HFFc6 (cell line): Measurements from ENCODE around the gene DYNC1LI2. TPM values are rescaled to one million over a fixed set of nuclear protein-coding genes. Genes with fewer than 3 reads are reported as not detected.
A peak's percentile ranks its signal among the peaks of the same experiment; 100 is the strongest.

ENCODE experiments used
- DNase-seq: peaks from one replicate; pipeline ENCODE4 v3.0.0-alpha.2; 2018
- H3K27ac Mint-ChIP-seq: 2 replicates; pipeline ENCODE4 v1.8.0; 2020; ENCODE audit warnings: mild to moderate bottlenecking, mixed read lengths
- H3K27me3 Mint-ChIP-seq: 2 replicates; pipeline ENCODE4 v1.8.0; 2021; ENCODE audit warnings: mild to moderate bottlenecking, moderate library complexity, mixed read lengths; ENCODE audit not compliant: insufficient read depth
- H3K36me3 Mint-ChIP-seq: 2 replicates; pipeline ENCODE4 v1.8.0; 2021; ENCODE audit warnings: low read depth, mixed read lengths
- H3K4me1 Mint-ChIP-seq: 2 replicates; pipeline ENCODE4 v1.8.0; 2020; ENCODE audit warnings: low read depth, mixed read lengths
- H3K4me3 Mint-ChIP-seq: 2 replicates; pipeline ENCODE4 v1.8.0; 2020; ENCODE audit warnings: mild to moderate bottlenecking, moderate library complexity, mixed read lengths
- H3K9me3 Mint-ChIP-seq: 2 replicates; pipeline ENCODE4 v1.8.0; 2020; ENCODE audit warnings: mild to moderate bottlenecking, mixed read lengths
- total RNA-seq, 6 experiments: library from RNA; stranded (reverse); fragmentation: NEBNext Ultra II Directional; extraction: Animal tissue kit (Norgen Biotek cat#: 25700); gene quantifications; 2 replicates in 1 of 6; 3 replicates in 5 of 6; pipeline ENCODE4 v1.2.3, GENCODE V29; 2021
- TF ChIP-seq, protein P1 (sequence below): fragments of 200-600 bp; sonication (generic); IDR thresholded peaks from 2 replicates; pipeline ENCODE4 v1.5.0; 2021; ENCODE audit warnings: antibody characterized with exemption, mild to moderate bottlenecking

Gene DYNC1LI2
- total RNA-seq, 6 experiments from 2014 or later, result 84.7 to 103 (median 99.7) TPM

DNA sequence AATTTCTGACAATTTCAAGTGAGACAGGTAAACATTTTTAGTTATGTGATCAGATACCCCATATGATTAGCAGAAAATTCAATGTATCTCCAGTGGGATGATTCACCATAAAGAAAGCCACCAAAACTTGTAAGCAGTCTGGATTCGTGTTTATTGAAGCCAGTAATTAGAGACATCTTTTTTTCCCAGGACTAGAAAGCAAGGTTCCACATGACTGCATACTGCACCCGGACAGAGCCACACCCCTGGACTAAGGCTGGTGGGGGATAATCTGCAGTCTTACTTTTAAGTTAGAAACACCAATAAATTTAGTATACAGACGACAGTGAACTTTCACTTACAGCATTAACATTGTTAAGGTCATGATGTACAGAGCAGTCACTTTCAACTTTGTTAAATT lies 30.6 kb downstream of the DYNC1LI2 start:
- Mint-ChIP-seq H3K9me3 (no peaks in the 10 kb centered on the region), H3K4me3 (peak overlapping the region; percentile 72), H3K27me3 (peaks cover 6% of the 10 kb centered on the region; the same call in 1 of the 2 replicates), H3K27ac (peak overlapping the region; percentile 77), H3K36me3 (peaks cover 18% of the 10 kb centered on the region), H3K4me1 (peaks cover 41% of the 10 kb centered on the region)
- DNase-seq, result peak; percentile 32
- TF ChIP-seq, protein P1, sequence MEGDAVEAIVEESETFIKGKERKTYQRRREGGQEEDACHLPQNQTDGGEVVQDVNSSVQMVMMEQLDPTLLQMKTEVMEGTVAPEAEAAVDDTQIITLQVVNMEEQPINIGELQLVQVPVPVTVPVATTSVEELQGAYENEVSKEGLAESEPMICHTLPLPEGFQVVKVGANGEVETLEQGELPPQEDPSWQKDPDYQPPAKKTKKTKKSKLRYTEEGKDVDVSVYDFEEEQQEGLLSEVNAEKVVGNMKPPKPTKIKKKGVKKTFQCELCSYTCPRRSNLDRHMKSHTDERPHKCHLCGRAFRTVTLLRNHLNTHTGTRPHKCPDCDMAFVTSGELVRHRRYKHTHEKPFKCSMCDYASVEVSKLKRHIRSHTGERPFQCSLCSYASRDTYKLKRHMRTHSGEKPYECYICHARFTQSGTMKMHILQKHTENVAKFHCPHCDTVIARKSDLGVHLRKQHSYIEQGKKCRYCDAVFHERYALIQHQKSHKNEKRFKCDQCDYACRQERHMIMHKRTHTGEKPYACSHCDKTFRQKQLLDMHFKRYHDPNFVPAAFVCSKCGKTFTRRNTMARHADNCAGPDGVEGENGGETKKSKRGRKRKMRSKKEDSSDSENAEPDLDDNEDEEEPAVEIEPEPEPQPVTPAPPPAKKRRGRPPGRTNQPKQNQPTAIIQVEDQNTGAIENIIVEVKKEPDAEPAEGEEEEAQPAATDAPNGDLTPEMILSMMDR, result no peak

DNA sequence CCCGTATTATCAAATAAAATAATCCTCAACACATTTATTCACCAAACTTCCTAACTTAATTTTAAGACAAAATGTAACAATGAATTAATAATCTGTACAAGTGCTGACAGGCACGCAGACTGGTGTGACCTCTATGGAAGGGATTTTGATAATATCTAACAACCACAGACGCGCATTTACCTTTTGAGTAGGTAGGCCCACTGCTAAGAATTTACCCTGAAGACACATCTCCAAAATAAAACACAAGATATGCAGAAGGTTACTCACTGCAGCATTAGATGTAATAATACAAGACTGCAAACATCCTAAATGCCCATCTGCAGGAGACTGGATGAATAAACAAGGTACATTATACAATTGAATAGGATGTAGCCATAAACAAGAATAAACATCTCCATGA lies 32.2 kb downstream of the DYNC1LI2 start:
- H3K27ac Mint-ChIP-seq, result no peak overlapping the region
- DNase-seq, result no peak
- no peak overlapping the region for H3K4me3 Mint-ChIP-seq
- peaks cover 47% of the 10 kb centered on the region for H3K4me1 Mint-ChIP-seq
- TF ChIP-seq, protein P1, result no peak
- H3K36me3 Mint-ChIP-seq, result peaks cover 10% of the 10 kb centered on the region
- no peaks in the 10 kb centered on the region for H3K9me3 Mint-ChIP-seq
- H3K27me3 Mint-ChIP-seq, result peaks cover 3% of the 10 kb centered on the region

- peaks cover 47% of the 10 kb centered on the region for H3K4me1 Mint-ChIP-seq
- H3K36me3 Mint-ChIP-seq, result no peaks in the 10 kb centered on the region; the same call in 1 of the 2 replicates
- H3K9me3 Mint-ChIP-seq, result peaks cover under 1% of the 10 kb centered on the region
- H3K4me3 Mint-ChIP-seq, result no peak overlapping the region
- H3K27ac Mint-ChIP-seq, result peak overlapping the region; percentile 79
- peak; percentile 21 for DNase-seq
- peaks cover 5% of the 10 kb centered on the region for H3K27me3 Mint-ChIP-seq
- TF ChIP-seq, protein P1, result no peak
These were observed 33.6 kb downstream of the DYNC1LI2 start for GRCh38 chr16:66717776-66718175.

DNA sequence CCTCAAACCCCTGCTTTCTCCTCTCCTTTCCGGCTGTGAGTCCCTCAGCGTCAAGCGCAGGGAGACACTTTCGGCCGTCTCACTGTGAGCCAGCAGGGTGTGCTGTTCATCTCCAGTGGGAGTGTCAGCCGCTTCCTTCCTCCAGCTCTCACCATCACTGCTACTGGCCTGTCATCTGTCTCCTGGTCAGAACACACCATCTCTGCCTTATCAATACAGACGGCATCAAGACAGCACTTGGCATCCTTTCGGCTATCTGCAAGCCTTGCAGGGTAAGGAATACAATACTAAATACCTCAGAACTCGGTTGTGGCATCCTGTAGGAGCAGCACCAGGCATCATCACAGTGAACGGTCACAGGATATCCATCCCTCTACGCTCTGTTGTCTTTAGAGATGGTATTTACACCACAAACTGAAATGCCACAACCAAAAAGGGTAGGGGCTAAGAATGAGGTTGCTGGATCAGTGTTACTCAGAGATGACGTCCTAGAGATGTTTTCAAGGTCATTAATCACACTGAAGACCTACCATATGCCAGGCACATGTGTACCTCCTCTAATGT lies 34.2 kb downstream of the DYNC1LI2 start:
- Mint-ChIP-seq H3K27ac (peak overlapping the region; percentile 79), H3K9me3 (peaks cover 6% of the 10 kb centered on the region), H3K27me3 (peaks cover 6% of the 10 kb centered on the region), H3K4me1 (peaks cover 47% of the 10 kb centered on the region), H3K36me3 (no peaks in the 10 kb centered on the region; the same call in 1 of the 2 replicates), H3K4me3 (0 out of 2 replicates have a peak overlapping the region, but pooled peaks have one; percentile 38)
- TF ChIP-seq, protein P1, result peak; percentile 81
- peak; percentile 67 for DNase-seq

- peaks cover 26% of the 10 kb centered on the region for H3K4me1 Mint-ChIP-seq
- no peak overlapping the region for H3K27ac Mint-ChIP-seq
- no peak overlapping the region for H3K4me3 Mint-ChIP-seq
- peaks cover 8% of the 10 kb centered on the region for H3K27me3 Mint-ChIP-seq
- H3K36me3 Mint-ChIP-seq, result no peaks in the 10 kb centered on the region
- H3K9me3 Mint-ChIP-seq, result peaks cover 7% of the 10 kb centered on the region
- no peak for DNase-seq
- TF ChIP-seq, protein P1, result no peak
These were observed 36.6 kb downstream of the DYNC1LI2 start for GRCh38 chr16:66714654-66715307.
